HFFc6 (cell line): Measurements from ENCODE around the gene CDH22. TPM values are rescaled to one million over a fixed set of nuclear protein-coding genes. Genes with fewer than 3 reads are reported as not detected.

Experiments used
- DNase-seq: peaks from one replicate; pipeline ENCODE4 v3.0.0-alpha.2; 2018
- H3K27ac Mint-ChIP-seq: 2 replicates; pipeline ENCODE4 v1.8.0; 2020; ENCODE audit warnings: mild to moderate bottlenecking, mixed read lengths
- H3K27me3 Mint-ChIP-seq: 2 replicates; pipeline ENCODE4 v1.8.0; 2021; ENCODE audit warnings: mild to moderate bottlenecking, moderate library complexity, mixed read lengths; ENCODE audit not compliant: insufficient read depth
- H3K36me3 Mint-ChIP-seq: 2 replicates; pipeline ENCODE4 v1.8.0; 2021; ENCODE audit warnings: low read depth, mixed read lengths
- H3K4me1 Mint-ChIP-seq: 2 replicates; pipeline ENCODE4 v1.8.0; 2020; ENCODE audit warnings: low read depth, mixed read lengths
- H3K4me3 Mint-ChIP-seq: 2 replicates; pipeline ENCODE4 v1.8.0; 2020; ENCODE audit warnings: mild to moderate bottlenecking, moderate library complexity, mixed read lengths
- H3K9me3 Mint-ChIP-seq: 2 replicates; pipeline ENCODE4 v1.8.0; 2020; ENCODE audit warnings: mild to moderate bottlenecking, mixed read lengths
- CTCF ChIP-seq: fragments of 200-600 bp; sonication (generic); IDR thresholded peaks from 2 replicates; pipeline ENCODE4 v1.5.0; 2021; ENCODE audit warnings: antibody characterized with exemption, mild to moderate bottlenecking
- total RNA-seq, 6 experiments: library from RNA; stranded (reverse); fragmentation: NEBNext Ultra II Directional; extraction: Animal tissue kit (Norgen Biotek cat#: 25700); gene quantifications; 2 replicates in 1 of 6; 3 replicates in 5 of 6; pipeline ENCODE4 v1.2.3, GENCODE V29; 2021

The CDH22 gene
- total RNA-seq, 6 experiments from 2014 or later, result not detected

- TF ChIP-seq CTCF, result no peak
Measured at GRCh38 chr20:46312945-46313861, 4.9 kb upstream of the CDH22 start.

GRCh38 chr20:46312075-46312944 is 4.0 kb upstream of the CDH22 start:
- TF ChIP-seq CTCF, result peak; percentile 8; the same call in 1 of the 2 replicates
- Mint-ChIP-seq H3K27me3 (peaks cover 57% of the 10 kb centered on the region), H3K4me3 (no peak overlapping the region), H3K36me3 (no peaks in the 10 kb centered on the region), H3K27ac (no peak overlapping the region), H3K4me1 (no peaks in the 10 kb centered on the region), H3K9me3 (no peaks in the 10 kb centered on the region)
- DNase-seq, result no peak

More at GRCh38 chr20:46312945-46313861, 4.9 kb upstream of the CDH22 start:
- H3K36me3 Mint-ChIP-seq, result no peaks in the 10 kb centered on the region
- no peak overlapping the region for H3K27ac Mint-ChIP-seq
- H3K4me3 Mint-ChIP-seq, result no peak overlapping the region
- H3K27me3 Mint-ChIP-seq, result peaks cover 62% of the 10 kb centered on the region
- no peaks in the 10 kb centered on the region for H3K9me3 Mint-ChIP-seq
- no peak for DNase-seq
- H3K4me1 Mint-ChIP-seq, result no peaks in the 10 kb centered on the region

GRCh38 chr20:46311719-46312074 is 3.4 kb upstream of the CDH22 start:
- Mint-ChIP-seq H3K9me3 (no peaks in the 10 kb centered on the region), H3K27me3 (peaks cover 56% of the 10 kb centered on the region), H3K4me1 (no peaks in the 10 kb centered on the region), H3K36me3 (no peaks in the 10 kb centered on the region), H3K27ac (no peak overlapping the region), H3K4me3 (no peak overlapping the region)
- no peak for TF ChIP-seq CTCF
- no peak for DNase-seq

- no peaks in the 10 kb centered on the region for H3K9me3 Mint-ChIP-seq
- peak; percentile 12 for DNase-seq
- H3K4me3 Mint-ChIP-seq, result no peak overlapping the region
- no peak for TF ChIP-seq CTCF
- H3K4me1 Mint-ChIP-seq, result no peaks in the 10 kb centered on the region
- H3K27me3 Mint-ChIP-seq, result peaks cover 57% of the 10 kb centered on the region
- H3K36me3 Mint-ChIP-seq, result no peaks in the 10 kb centered on the region
- H3K27ac Mint-ChIP-seq, result no peak overlapping the region
Measured at GRCh38 chr20:46311039-46311650, 2.8 kb upstream of the CDH22 start.

GRCh38 chr20:46309945-46310344 is 1.6 kb upstream of the CDH22 start:
- H3K27me3 Mint-ChIP-seq, result peaks cover 53% of the 10 kb centered on the region
- no peak overlapping the region for H3K27ac Mint-ChIP-seq

More at GRCh38 chr20:46309945-46310344, 1.6 kb upstream of the CDH22 start:
- Mint-ChIP-seq H3K4me1 (no peaks in the 10 kb centered on the region), H3K4me3 (no peak overlapping the region), H3K36me3 (no peaks in the 10 kb centered on the region), H3K9me3 (no peaks in the 10 kb centered on the region)
- DNase-seq, result no peak
- no peak for TF ChIP-seq CTCF
